Breast epithelium (tissue), 4 donors: ENCODE results near the gene DDIT3. TPM values are rescaled to one million over a fixed set of nuclear protein-coding genes. Genes with fewer than 3 reads are reported as not detected.

Experiments used
- DNase-seq, 2 donors: peaks; one replicate each; pipeline ENCODE4 v3.0.0-alpha.2; 2019; ENCODE audit warnings: low spot score in 2 of 2
- H3K27ac ChIP-seq, 2 donors: fragments of 200-600 bp; sonication (generic) in 1 of 2; one replicate each; pipeline ENCODE4 v1.5.1; 2016 to 2019; ENCODE audit warnings: mild to moderate bottlenecking in 1 of 2
- H3K27me3 ChIP-seq, 2 donors: fragments of 200-600 bp; sonication (generic) in 1 of 2; one replicate each; pipeline versions ENCODE4 v1.5.1 to v1.6.0; 2017 to 2019; ENCODE audit warnings: control low read depth in 1 of 2, mild to moderate bottlenecking in 1 of 2
- H3K36me3 ChIP-seq: fragments of 200-600 bp; one replicate; pipeline ENCODE4 v1.5.1; 2019
- H3K4me1 ChIP-seq, 2 donors: fragments of 200-600 bp; sonication (generic); one replicate each; pipeline ENCODE4 v1.5.1; 2016 to 2019; ENCODE audit warnings: control low read depth in 1 of 2
- H3K4me3 ChIP-seq, 3 donors: fragments of 200-600 bp; sonication (generic); 1 replicate in 2 of 3; 2 replicates in 1 of 3; pipeline ENCODE4 v1.5.1; 2016 to 2019; ENCODE audit warnings: mild to moderate bottlenecking in 3 of 3, moderate library complexity in 2 of 3
- H3K9me3 ChIP-seq, 2 donors: fragments of 200-600 bp; sonication (generic) in 1 of 2; one replicate each; pipeline ENCODE4 v1.5.1; 2016 to 2019; ENCODE audit warnings: control low read depth in 1 of 2
- CTCF ChIP-seq, 3 donors: fragments of 450-650 bp; IDR thresholded peaks; one replicate each; pipeline ENCODE4 v1.5.1; 2016 to 2017; ENCODE audit warnings: antibody characterized with exemption in 3 of 3, mild to moderate bottlenecking in 3 of 3, moderate library complexity in 3 of 3
- POLR2A ChIP-seq: fragments of 450-650 bp; IDR thresholded peaks from one replicate; pipeline ENCODE4 v1.6.1; 2016; ENCODE audit warnings: antibody characterized with exemption, mild to moderate bottlenecking, moderate library complexity
- POLR2AphosphoS5 ChIP-seq, 3 donors: sonication (generic); formaldehyde crosslinking; IDR thresholded peaks; one replicate each; pipeline ENCODE4 v1.6.1; 2017; ENCODE audit warnings: antibody characterized with exemption in 3 of 3
- intact Hi-C: fragments of 100-400 bp; cut with DNase I; formaldehyde crosslinking; loops from one replicate; pipeline ENCODE4 v1.15.1; 2023; ENCODE audit warnings: low total_unique reads
- total RNA-seq, 3 donors: library from RNA; depleted of rRNA; stranded (reverse); fragments of >200 nt; gene quantifications; one replicate each; pipeline ENCODE4 v1.1.0, GENCODE V29; 2016

The DDIT3 gene
- total RNA-seq, 3 donors from 2014 or later: 39.0 to 58.4 (median 51.2) TPM

- intact Hi-C loops: no loop called here
- no peaks in the 10 kb centered on the region for H3K9me3 ChIP-seq
- no peaks in the 10 kb centered on the region for H3K36me3 ChIP-seq
- no peak for DNase-seq
- TF ChIP-seq POLR2A (no peak), POLR2AphosphoS5 (IDR thresholded peaks at IDR 0.05) (no peak), CTCF (IDR thresholded peaks at IDR 0.05) (no peak)
- peaks cover 0 to 30% of the 10 kb centered on the region in 2 donors for H3K27me3 ChIP-seq
- H3K4me3 ChIP-seq: no peak within 1 kb of the TSS
- peaks cover 0 to 15% of the 10 kb centered on the region in 2 donors for H3K4me1 ChIP-seq
- peak within 1 kb of the TSS; percentile 34 to 58 for H3K27ac ChIP-seq
These were observed 40.8 kb downstream of the DDIT3 start, which contains the start of gene ARHGAP9 for GRCh38 chr12:57479376-57480115. ARHGAP9 (minus strand) TSS chr12:57479866; CDS start chr12:57479406, 460 bp downstream.

GRCh38 chr12:57479043-57479375, 41.3 kb downstream of the DDIT3 start:
- intact Hi-C loops: no loop called here
- H3K4me3 ChIP-seq: no peak overlapping the region

GRCh38 chr12:57477710-57478681, 42.3 kb downstream of the DDIT3 start:
- TF ChIP-seq CTCF (IDR thresholded peaks at IDR 0.05) (no peak), POLR2A (no peak), POLR2AphosphoS5 (IDR thresholded peaks at IDR 0.05) (no peak)
- Histone ChIP-seq H3K36me3 (no peaks in the 10 kb centered on the region), H3K27me3 (peaks cover 0 to 33% of the 10 kb centered on the region in 2 donors), H3K9me3 (no peaks in the 10 kb centered on the region), H3K4me3 (peak overlapping the region; percentile 38 to 51 (median 48)), H3K27ac (peak overlapping the region in 1 of 2 donors; percentile 51), H3K4me1 (peaks cover 0 to 15% of the 10 kb centered on the region in 2 donors)
- DNase-seq: no peak
- intact Hi-C loops: no loop called here

More at GRCh38 chr12:57479043-57479375, 41.3 kb downstream of the DDIT3 start:
- no peak for DNase-seq
- no peak for TF ChIP-seq POLR2A
- TF ChIP-seq CTCF (IDR thresholded peaks at IDR 0.05): no peak
- no peak for TF ChIP-seq POLR2AphosphoS5 (IDR thresholded peaks at IDR 0.05)
- Histone ChIP-seq H3K9me3 (no peaks in the 10 kb centered on the region), H3K27me3 (peaks cover 0 to 33% of the 10 kb centered on the region in 2 donors), H3K4me1 (peaks cover 0 to 15% of the 10 kb centered on the region in 2 donors), H3K36me3 (no peaks in the 10 kb centered on the region), H3K27ac (peak overlapping the region; percentile 34 to 58)

- Histone ChIP-seq H3K27me3 (peaks cover 0 to 33% of the 10 kb centered on the region in 2 donors), H3K4me3 (peak overlapping the region; percentile 38 to 51 (median 48)), H3K4me1 (peaks cover 0 to 15% of the 10 kb centered on the region in 2 donors), H3K9me3 (no peaks in the 10 kb centered on the region), H3K36me3 (no peaks in the 10 kb centered on the region), H3K27ac (peak overlapping the region in 1 of 2 donors; percentile 38)
- no peak for DNase-seq
- TF ChIP-seq POLR2A (no peak), POLR2AphosphoS5 (IDR thresholded peaks at IDR 0.05) (no peak), CTCF (IDR thresholded peaks at IDR 0.05) (no peak)
- intact Hi-C loops: no loop called here
These were observed 43.2 kb downstream of the DDIT3 start for GRCh38 chr12:57476993-57477709.
